Measurements from ENCODE around the gene POC1A.

- no peak for TF ChIP-seq CTCF (IDR thresholded peaks at IDR 0.05; ENCODE audit: insufficient read depth, low read depth, low read length)
- no peak for TF ChIP-seq EZH2 (IDR thresholded peaks at IDR 0.05; ENCODE audit: insufficient read depth, low read length)
Observed at GRCh38 chr3:52109611-52110301, 44.5 kb downstream of the POC1A start.
